GM21825 (cell line): ENCODE results near the gene IMPDH1.
"Not testable (repeated sequence)": the region's sequence is repeated elsewhere in the genome, so short reads cannot be mapped to it uniquely, and the experiment has no call there.

Source experiments
- ATAC-seq: cut with Tn5 transposase; IDR thresholded peaks from one replicate; pipeline ENCODE4 v1.9.1; 2021; ENCODE audit warnings: mild to moderate bottlenecking, moderate library complexity; ENCODE audit not compliant: unreplicated experiment

Gene IMPDH1

DNA sequence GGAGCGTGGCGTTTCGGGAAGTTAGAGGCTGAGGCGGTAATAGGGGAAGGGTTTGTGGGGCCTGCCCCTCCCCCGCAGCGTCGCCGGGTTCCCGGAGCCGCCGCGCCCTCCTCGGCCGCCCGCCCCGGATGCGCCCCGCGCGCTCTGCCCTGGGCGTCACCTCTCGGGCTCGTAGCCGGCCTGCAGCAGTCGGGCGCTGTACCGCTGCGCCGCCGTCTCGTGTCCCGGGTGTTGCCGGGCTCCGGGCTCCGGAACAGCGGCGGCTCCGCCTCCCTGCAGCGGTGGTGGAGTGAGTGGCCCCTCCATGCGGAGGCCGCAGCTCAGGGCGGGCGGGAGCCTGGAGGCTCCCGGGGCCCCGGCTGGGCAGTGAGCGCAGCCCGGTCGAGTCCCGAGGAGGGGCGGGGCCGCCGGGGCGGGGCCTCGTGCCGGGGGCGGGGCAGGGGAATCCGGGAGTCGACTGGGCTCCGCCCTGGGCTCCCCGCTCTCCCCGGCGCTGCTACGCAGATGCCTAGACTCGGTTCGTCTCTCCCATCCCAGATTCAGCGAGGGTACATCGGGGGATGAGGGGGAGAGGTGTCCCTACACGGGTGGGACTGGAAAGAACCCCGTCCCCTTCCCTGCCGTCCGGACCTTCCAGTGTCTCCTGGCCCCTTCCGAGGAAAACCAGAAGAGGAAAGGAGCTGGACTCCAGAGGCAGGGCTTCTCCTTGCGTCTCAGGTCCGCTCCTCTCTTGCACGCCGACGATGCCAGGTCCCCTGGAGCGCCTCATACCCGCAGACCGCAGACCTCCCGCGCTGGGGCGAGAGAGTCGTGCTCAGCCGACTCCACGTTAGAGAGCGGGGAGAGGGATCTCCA lies at the start of gene IMPDH1:
IMPDH1 (minus strand) TSS at position 387 of the 855 bp plus-strand sequence; CDS start at position 306, 81 bp downstream.
- peak; percentile 72 for ATAC-seq

DNA sequence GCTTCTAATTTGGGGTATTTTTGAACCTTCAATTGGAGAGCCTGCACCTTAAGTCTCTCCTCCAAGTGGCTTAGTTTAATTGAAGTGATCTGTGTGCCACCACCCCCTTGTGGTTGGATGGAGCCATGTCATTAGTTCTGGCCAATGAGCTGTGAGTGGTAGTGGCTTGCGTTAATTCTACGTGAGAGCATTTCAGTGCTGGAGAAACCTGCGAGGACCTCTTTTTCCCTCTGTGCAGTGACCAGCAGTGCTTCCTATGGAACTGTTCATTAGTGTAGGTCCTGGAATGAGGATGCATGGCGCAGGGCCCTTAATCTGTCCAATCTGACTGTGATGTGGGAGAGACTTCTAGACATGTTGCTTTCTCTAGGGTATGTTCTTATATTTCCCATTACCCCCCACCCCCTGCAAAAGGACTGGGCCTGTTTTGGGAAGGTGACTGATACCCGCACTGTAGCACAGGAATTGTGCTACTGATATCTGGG lies 49.7 kb upstream of the IMPDH1 start:
- peak; percentile 39 for ATAC-seq

DNA sequence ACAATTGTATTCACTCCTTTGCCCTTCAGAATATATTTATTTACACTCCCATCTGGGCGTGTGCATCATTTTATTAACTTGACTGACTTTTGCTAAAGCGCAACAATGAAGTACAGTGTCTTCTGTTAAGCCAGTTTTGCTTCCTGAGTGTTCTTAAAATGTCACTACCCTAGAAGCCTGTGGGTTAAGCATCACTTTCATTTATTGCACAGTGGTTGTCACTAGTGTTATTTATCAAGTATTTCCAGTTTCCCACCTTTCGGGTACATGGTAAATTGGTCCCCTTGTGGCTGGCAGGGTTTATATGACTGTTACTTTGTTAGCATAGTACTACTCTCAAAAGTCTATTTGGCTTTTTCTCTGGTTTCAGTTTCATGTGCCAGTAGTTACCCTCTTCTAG lies 49.2 kb upstream of the IMPDH1 start:
- ATAC-seq, result peak; percentile 12

DNA sequence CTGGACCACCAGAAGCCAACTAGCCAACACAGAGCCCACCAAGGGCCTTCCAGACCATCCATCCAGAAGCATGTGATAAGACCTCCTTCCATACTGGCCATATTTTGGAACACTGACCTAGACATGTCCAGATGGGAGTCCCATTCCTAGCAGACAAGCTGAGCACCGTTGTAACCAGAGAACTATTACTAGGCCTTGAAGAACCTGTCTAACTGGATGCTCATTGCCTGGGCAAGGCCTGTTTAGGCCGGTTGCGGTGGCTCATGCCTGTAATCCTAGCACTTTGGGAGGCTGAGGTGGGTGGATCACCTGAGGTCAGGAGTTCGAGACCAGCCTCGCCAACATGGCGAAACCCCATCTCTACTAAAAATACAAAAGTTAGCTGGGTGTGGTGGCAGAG lies 47.6 kb upstream of the IMPDH1 start:
- not testable (repeated sequence) for ATAC-seq

DNA sequence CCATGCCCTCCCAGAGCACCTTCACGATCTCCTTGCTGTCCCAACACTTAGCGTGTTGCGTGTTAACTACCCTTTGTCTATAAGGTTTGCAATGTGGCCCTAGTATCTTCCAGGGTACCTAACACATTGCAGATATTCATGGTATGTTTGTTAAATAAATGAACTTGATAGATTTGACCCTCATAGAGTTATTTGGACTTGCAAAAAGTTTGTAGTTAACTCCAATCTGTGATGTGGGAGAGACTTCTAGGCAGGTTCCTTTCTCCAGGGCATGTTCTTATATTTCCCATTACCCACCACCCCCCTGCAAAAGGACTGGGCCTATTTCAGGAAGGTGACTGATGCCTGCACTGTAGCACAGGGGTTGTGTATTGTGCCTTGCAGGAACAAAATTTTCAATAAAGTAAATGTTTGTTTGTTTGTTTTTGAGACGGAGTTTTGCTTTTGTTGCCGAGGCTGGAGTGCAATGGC lies 46.5 kb upstream of the IMPDH1 start:
- no peak for ATAC-seq

DNA sequence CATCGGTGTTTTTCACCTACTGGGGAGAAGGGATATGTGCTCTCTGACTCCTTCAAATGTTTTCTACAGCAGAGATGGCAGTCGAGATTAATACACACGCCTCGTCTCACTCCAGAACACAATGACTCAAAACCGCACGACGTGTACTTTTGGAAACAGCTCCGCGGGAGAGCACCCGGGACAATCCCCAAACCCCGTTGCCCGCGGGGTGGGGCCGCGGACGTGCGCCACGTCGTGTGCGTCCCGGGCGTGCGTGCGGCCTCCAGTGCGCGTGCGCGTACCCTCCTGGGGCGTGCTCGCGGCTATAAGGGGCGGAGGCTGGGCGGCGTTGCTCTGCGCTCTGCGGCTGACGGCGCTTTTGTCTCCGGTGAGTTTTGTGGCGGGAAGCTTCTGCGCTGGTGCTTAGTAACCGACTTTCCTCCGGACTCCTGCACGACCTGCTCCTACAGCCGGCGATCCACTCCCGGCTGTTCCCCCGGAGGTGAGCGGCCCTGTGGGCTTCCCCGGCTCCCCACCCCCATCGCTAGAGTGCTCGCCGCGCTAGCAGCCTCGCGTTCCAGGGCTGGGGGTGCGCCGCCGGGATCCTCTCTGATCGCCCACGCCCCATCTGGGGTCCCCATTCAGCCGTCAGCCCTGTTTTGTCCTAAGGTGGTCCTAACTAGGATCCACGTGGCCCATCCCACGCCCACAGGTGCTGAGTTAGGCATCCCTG lies 45.9 kb upstream of the IMPDH1 start, which contains the start of gene HILPDA:
HILPDA (plus strand) TSS at position 336 of the 712 bp plus-strand sequence. CDS start 1,391 bp downstream, outside the sequence.
- ATAC-seq, result peak; percentile 77

DNA sequence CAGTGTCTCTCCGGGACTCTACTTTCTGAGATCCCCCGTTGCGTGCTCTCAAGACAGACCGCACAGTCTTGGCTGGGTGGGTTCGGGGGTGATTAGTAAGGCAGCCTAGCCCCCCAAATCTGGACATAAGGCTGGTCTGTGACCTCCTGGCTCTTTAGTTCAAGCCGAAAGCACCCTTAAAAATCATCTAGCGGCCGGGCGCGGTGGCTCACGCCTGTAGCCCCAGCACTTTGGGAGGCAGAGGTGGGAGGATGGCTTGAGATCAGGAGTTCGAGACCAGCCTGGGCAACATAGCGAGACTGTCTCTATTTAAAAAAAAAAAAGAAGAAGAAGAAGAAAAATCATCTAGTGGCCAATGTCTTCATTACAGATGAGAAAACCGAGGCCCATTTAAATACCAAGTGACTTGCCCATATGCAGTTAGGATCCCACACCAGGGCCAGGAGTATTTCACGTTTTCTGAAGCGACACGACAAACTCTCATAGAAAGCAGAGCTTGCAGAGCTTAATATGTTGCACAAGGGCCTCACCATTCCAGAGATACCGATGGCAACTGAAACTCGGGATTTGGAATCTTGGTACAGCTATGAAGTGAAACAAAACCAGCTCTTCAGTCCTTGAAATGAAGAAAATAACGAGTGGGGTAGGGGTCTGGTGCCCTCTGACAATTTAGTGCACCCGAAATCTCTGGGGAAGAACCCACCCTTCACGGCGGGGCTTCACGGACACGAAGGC lies 45.2 kb upstream of the IMPDH1 start:
- ATAC-seq, result no peak

DNA sequence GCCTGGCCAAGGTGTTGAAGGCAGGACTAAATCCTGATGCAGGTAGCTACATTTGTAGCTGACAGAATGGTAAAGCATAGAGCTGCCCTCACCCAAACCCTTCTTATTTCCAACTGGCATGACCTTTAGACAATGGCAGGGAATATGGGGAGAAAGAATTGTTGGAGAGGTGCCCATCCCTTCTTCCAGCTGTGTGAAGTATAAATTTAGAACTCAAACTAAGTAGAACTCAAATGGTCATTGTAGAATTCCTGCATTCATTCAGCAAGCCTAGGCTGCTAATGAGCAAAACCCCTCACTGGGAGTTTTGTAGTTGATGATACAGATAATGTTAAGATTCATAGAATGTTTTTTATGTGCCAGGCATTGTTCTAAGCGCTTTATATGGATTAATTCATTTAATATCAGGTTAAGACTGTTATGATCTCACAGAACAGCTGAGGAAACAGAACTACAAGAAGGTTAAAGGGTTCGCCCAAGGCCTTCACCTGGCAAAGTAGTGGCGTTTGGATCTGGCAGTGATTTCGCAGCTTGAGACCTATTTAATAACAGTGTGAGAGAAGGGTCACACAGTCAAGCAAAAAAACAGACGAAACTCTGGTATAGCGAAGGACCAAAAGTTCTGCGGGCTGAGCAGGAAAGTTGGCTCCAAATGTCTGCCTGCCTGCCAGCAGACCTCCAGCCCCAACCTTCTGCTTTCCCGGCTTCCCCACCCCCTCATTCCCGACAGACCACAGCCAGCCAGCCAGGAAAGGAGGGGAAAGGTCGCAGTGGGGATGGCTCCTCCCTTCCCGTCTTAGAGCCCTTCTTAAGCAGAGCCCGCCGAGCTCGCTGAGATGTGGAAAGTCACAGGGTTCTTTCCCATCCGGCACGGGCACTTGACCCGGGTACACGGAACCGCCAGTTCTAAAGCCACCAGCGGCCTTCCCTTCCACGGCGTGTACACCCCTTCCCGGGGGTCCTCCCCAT lies 44.3 kb upstream of the IMPDH1 start:
- ATAC-seq, result no peak

DNA sequence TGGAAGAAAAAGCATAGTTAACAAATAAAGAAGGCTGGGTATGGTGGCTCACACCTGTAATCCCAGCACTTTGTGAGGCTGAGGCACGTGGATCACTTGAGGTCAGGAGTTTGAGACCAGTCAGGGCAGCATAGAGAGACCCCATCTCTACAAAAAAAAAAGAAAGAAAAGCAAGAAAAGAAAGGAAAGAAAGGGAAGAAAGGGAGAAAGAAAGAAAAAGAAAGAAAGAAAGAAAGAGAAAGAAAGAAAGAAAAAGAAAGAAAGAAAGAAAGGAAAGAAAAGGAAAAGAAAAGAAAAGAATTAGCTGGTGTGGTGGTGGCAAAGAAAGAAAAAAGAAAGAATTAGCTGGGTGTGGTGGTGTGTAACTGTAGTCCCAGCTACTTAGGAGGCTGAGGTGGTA lies 42.8 kb upstream of the IMPDH1 start:
- ATAC-seq, result no peak

DNA sequence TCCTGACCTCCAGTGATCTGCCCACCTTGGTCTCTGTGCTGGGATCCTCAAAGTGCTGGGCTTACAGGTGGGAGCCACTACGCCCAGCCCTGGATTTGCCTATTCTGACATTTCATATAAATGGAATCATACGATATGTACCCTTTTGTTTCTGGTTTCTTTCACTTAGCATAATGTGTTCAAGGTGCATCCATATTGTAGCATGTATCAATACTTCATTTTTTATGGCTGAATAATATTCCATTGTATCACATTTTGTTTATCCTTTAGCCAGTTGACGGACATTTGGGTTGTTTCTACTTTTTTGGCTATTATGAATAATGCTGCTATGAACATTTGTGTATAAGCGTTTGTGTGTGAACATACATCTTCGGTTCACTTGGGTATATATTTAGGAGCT lies 41.1 kb upstream of the IMPDH1 start:
- ATAC-seq, result no peak

DNA sequence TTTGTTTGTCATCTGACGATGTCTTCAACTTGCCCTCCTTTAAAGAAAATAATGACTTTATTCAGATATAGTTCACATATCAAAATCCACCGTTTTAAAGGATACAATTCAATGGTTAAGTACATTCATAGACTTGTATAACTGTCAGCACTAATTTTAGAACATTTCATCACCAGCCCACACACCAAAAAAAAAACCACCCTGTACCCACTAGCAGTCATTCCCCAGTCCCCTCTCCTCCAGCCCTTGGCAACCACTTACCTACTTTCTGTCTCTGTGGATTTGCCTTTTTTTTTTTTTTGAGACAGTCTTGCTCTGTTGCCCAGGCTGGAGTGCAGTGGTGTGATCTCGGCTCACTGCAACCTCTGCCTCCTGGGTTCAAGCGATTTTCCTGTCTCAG lies 40.6 kb upstream of the IMPDH1 start:
- ATAC-seq, result no peak

DNA sequence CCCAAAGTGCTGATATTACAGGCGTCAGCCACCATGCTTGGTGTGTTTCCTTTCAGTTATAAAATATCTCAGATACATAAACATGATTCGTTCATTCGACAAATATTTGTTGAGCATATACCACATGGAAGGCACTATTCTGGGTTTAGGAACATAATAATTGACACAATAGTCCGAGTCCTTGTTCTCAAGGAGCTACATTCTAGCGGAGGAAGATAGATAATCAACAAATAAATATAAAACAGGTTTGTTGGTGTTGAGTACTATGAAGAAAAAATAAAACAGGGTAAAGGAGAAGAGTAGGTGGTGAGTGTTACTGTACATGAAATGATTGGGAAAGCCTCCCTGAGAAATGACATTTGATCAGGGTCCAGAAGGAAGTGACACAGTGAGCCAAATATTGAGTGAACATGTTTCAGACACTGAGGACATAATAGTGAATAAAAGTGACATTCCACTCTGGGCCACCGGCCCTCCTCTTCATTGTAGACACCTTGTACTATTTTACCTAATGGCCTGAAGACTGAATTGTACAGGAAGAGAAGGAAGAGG lies 39.0 kb upstream of the IMPDH1 start:
- ATAC-seq, result no peak

DNA sequence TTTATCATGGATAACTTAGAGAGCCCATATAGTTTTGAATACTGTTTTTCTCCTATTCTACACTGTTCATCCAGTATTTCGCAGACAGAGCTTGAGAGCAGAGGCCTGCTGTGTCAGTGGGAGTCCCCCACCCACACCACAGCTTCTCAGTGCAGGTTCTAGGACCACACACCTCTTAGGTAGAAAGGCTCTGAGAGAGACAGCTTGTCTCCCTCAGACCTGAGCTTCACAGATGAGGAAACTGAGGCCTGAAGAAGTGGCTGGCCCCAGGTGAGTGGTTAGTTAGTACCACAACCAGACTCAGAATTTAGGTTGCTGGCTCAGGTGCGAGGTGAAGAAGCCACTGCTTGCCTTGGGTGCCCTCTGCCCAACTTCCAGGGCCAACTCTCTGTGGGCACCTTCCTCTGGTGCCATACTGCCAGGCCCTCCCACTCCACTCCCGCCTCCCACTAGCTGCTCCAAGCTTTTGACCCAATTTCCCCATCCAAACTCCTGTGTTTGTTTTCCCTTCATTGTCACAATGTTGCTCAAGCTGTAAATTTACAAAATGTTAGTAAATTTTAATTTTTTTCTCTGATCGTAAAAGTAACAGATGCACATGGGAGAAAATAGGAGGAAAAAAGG lies 38.3 kb upstream of the IMPDH1 start:
- ATAC-seq, result no peak

DNA sequence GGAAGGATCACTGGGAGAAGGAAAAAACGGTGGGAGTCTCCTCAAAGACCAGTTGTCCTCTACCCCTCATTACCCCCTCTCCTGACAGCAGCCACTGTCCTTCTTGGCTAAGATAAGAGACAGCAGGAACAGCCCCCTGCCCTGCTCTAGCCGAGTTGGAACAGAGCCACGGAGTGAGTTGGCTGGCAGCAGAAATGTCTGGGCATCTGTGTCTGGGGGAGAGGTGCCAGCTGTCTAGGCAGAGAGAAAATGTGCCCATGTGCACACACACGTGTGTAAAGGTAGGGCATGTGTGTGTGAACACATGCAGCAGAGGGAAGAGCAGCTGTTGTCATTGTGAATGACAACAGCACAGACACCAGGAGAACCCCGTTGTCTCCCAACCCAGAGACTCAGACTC lies 36.5 kb upstream of the IMPDH1 start:
- no peak for ATAC-seq

DNA sequence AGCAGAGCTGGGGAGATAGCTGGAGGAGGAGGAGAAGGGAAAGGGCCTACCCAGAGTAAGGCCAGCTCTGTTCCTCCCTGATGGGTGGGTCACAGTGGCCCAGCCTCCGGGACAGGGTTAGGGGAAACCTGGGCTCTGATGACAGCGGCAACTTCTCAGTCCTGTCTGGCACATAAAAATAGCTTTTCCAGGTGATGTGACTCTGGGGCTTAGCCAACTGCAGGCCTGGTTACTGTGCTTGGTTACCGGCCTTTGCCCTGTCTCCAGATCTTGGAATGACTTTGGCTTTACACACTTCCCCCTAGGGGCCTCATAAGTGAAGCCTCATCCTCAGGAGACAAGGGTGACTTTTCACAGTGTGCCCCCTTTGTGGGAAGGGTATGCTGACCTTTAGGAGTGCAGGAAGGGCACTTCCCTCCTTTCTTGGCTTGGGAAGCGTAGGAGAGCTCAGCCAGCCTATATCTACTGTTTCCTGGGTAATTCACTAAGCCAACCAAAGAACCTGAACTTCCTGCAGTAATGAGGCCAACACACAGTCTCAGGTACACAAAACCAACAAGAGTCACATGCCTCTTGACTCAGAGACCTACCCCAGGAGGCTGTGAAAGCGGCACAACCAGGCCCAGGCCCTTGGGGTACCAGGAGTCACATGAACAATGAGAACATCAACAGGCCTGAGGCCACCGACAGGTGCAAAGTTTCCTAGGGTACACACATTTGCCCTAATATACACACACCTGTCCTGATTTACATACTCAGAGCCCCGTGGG lies 34.2 kb upstream of the IMPDH1 start:
- no peak for ATAC-seq

DNA sequence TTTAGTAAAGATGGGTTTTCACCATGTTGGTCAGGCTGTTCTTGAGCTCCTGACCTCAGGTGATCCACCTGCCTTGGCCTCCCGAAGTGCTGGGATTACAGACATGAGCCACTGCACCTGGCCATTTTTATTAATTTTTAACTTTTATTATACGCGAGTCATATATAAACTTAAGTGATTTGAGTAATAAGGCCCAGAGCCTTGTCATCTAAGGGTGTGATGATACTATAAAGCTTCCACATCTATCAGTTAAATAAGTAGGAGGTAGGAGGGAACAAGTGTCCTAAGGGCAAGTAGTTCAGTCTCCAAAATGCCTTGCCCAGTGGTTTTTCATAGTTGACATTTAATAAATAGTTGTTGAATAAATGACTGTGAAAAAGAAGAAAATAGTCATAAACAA lies 32.6 kb upstream of the IMPDH1 start:
- no peak for ATAC-seq

DNA sequence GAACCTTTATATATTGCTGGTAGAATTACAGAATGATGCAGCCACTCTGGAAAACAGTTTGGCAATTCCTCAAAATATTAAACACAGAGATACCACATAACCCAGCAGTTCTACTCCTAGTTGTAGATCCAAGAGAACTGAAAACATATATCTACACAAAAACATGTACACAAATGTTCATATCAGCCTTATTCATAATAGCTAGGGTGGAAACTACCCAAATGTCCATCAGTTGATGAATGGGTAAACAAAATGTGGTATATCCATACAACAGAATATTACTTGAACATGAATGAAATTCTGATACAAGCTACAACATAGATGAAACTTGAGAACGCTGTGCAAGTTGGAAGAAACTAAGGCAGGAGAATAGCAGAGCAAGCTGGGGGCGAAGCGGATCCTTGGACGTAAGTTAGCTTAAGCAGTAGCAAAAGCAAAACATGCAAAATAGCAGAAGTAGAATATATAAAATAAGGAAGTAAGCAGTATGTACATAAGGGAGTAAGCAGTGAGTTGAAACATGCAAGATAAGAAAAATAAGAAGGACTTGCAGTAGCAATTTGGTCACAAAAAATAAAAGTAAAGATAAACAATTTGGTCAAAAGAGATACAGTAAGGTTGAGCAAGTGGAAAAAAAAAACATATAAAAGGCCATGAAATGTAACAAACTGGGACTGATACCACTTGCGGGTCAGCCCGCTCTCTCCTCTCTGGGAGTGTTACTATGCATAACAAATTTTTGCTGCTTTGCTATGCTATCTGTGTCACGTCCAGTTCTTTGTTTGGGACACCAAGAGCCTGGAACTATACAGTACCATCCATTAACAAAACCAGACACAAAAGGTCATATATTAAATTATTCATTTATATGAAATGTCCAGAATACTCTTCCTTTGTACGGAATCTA lies 27.9 kb upstream of the IMPDH1 start:
- no peak for ATAC-seq

DNA sequence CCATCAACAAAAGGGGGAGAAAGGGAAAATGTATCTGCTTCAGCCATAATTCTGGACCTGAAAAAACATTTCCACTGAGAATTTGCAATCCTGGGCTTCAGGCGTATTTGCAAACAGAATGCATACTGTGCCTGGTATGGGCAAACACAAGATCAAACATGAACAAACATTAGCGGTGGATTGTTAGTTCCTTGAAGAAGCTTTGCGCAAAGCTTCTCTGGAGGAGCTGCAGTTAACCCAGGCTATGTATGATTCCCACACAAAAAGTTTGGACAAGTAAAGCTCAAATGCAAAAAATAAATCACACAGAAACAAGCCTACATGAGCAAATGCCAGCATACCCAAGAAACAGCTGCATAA lies 25.5 kb upstream of the IMPDH1 start:
- ATAC-seq, result no peak
